PC-3 (cell line): ENCODE data around the gene PDE11A. TPM values are rescaled to one million over a fixed set of nuclear protein-coding genes. Genes with fewer than 3 reads are reported as not detected.

Source experiments
- ATAC-seq: fragments of 200-7000 bp; cut with Tn5 transposase; 2 replicates; pipeline ENCODE4 v1.9.1; 2020; ENCODE audit warnings: mild to moderate bottlenecking, moderate library complexity
- BruUV-seq: library from RNA; stranded (reverse); fragments of 400-500 nt; replicated peaks from 2 replicates; lab custom pipeline; 2021; lab: Mats Ljungman, UMichigan
- CTCF ChIA-PET: fragments of 300-600 bp; sonication (Branson Sonifier 250); formaldehyde crosslinking; loops from one replicate; lab custom pipeline; 2022; ENCODE audit warnings: antibody characterized with exemption; lab: Charles Lee
- POLR2A ChIA-PET: fragments of 300-600 bp; sonication (Branson Sonifier 250); formaldehyde crosslinking; loops from one replicate; lab custom pipeline; 2022; ENCODE audit warnings: antibody characterized with exemption; ENCODE audit not compliant: unreplicated experiment; lab: Charles Lee
- DNase-seq: peaks from one replicate; pipeline ENCODE4 v3.0.0-alpha.2; 2015
- H2AFZ ChIP-seq: fragments of 300-600 bp; sonication (generic); 2 replicates; pipeline ENCODE4 v1.6.0; 2016; ENCODE audit warnings: antibody characterized with exemption, low read length
- H3F3A ChIP-seq: fragments of 300-600 bp; sonication (generic); one replicate; pipeline ENCODE4 v1.6.0; 2017; ENCODE audit warnings: antibody characterized with exemption, low read length, control low read depth, mild to moderate bottlenecking; ENCODE audit not compliant: unreplicated experiment
- H3K27ac ChIP-seq: fragments of 300-600 bp; sonication (generic); 2 replicates; pipeline ENCODE4 v1.5.1; 2016; ENCODE audit warnings: mild to moderate bottlenecking, low read length
- H3K27me3 ChIP-seq: fragments of 300-600 bp; sonication (generic); 2 replicates; pipeline ENCODE4 v1.6.1; 2016; ENCODE audit warnings: low read length, mixed read lengths
- H3K36me3 ChIP-seq: fragments of 300-600 bp; sonication (generic); 2 replicates; pipeline ENCODE4 v1.6.1; 2016; ENCODE audit warnings: low read depth, mixed run types, low read length, mixed read lengths
- H3K4me1 ChIP-seq: fragments of 300-600 bp; sonication (generic); 2 replicates; pipeline ENCODE4 v1.5.1; 2016; ENCODE audit warnings: low read length; ENCODE audit not compliant: insufficient read depth
- H3K4me2 ChIP-seq: fragments of 300-600 bp; sonication (generic); 2 replicates; pipeline ENCODE4 v1.6.0; 2016; ENCODE audit warnings: low read length
- H3K4me3 ChIP-seq: fragments of 300-600 bp; sonication (generic); 2 replicates; pipeline ENCODE4 v1.5.1; 2016; ENCODE audit warnings: mild to moderate bottlenecking, low read length, mixed read lengths
- H3K79me2 ChIP-seq: fragments of 300-600 bp; sonication (generic); 2 replicates; pipeline ENCODE4 v1.6.1; 2017; ENCODE audit warnings: low read length, mixed read lengths
- H3K9ac ChIP-seq: fragments of 300-600 bp; sonication (generic); 2 replicates; pipeline ENCODE4 v1.6.0; 2016; ENCODE audit warnings: mild to moderate bottlenecking, low read length
- H3K9me2 ChIP-seq: fragments of 300-600 bp; sonication (generic); replicated peaks from 2 replicates; pipeline ENCODE4 v1.6.1; 2016; ENCODE audit warnings: mixed run types, low read length, mixed read lengths
- H3K9me3 ChIP-seq: fragments of 300-600 bp; sonication (generic); 2 replicates; pipeline ENCODE4 v1.6.1; 2016; ENCODE audit warnings: low read length, mixed read lengths
- H4K20me1 ChIP-seq: fragments of 300-600 bp; sonication (generic); 2 replicates; pipeline ENCODE4 v1.6.1; 2016; ENCODE audit warnings: low read length, mixed read lengths
- CTCF ChIP-seq: fragments of 300-600 bp; sonication (generic); conservative IDR thresholded peaks from 2 replicates; pipeline ENCODE4 v1.5.1; 2017; ENCODE audit warnings: antibody characterized with exemption, low read depth, mild to moderate bottlenecking, low read length
- EZH2 ChIP-seq: fragments of 300-600 bp; sonication (generic); IDR thresholded peaks from one replicate; pipeline ENCODE4 v1.6.1; 2017; ENCODE audit warnings: antibody characterized with exemption, mild to moderate bottlenecking, low read length; ENCODE audit not compliant: unreplicated experiment
- EZH2phosphoT487 ChIP-seq: fragments of 300-600 bp; sonication (generic); IDR thresholded peaks from 2 replicates; pipeline ENCODE4 v1.6.1; 2018; ENCODE audit warnings: mild to moderate bottlenecking, antibody characterized with exemption, low read length, borderline replicate concordance
- intact Hi-C: fragments of 100-400 bp; cut with micrococcal nuclease; formaldehyde crosslinking; loops from 2 replicates; pipeline ENCODE4 v1.9.0; 2023
- total RNA-seq: library from RNA; depleted of rRNA; stranded (reverse); fragments of >200 nt; gene quantifications from 2 replicates; pipeline ENCODE4 v1.2.3, GENCODE V29; 2014

Gene PDE11A
- total RNA-seq, 1 experiment from 2014 or later, result 0.15 TPM

DNA sequence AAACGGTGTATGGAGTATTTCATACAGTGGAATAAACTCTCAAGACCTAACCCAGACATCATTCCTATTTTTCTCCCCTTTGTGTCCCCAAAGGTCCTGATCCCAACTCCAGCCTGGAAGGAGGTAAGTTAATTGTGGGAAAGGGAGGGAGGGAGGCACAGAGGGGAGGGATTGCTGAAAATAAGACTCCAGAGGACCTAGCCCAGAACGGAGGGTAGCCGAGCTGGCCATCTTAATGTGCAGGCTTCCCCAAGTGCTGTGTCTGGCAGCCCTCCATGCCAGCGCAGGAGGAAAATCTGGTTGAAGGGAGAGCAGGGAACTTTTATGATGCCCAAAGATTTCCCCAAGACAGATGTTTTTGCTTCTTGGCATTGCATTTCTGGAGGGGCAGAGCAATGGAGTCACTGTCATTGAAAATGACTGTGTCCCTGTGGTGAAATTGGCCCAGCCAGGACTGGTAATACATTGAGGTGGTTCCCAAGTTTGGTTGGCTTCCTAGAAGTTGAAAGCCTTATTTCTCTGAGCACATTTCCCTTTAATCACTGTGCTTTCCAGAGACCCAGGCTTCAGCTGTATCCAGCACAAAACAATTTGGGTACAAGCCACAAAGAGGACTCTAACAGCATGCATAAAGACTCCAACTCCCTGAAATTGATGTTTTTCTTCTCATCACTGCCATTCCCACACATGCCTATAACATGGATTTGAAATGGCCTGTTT is 477.3 kb downstream of the PDE11A start:
- Histone ChIP-seq H4K20me1 (no peaks in the 10 kb centered on the region), H3K79me2 (no peaks in the 10 kb centered on the region), H3K27ac (no peak overlapping the region), H3K4me3 (no peak overlapping the region), H3K9me3 (no peaks in the 10 kb centered on the region), H3K27me3 (no peaks in the 10 kb centered on the region; the same call in 1 of the 2 replicates), H3K4me1 (no peaks in the 10 kb centered on the region), H3K9me2 (no peaks in the 10 kb centered on the region), H3K36me3 (no peaks in the 10 kb centered on the region), H3F3A (no peaks in the 10 kb centered on the region), H3K9ac (no peak overlapping the region), H3K4me2 (no peak overlapping the region), H2AFZ (no peak overlapping the region)
- ATAC-seq (no peak), DNase-seq (no peak)
- no TSS peak for BruUV-seq
- CTCF ChIA-PET, result no interaction called here
- intact Hi-C loops, result no loop called here
- POLR2A ChIA-PET, result no interaction called here
- no peak for TF ChIP-seq EZH2phosphoT487
- TF ChIP-seq EZH2, result no peak
- no peak for TF ChIP-seq CTCF

DNA sequence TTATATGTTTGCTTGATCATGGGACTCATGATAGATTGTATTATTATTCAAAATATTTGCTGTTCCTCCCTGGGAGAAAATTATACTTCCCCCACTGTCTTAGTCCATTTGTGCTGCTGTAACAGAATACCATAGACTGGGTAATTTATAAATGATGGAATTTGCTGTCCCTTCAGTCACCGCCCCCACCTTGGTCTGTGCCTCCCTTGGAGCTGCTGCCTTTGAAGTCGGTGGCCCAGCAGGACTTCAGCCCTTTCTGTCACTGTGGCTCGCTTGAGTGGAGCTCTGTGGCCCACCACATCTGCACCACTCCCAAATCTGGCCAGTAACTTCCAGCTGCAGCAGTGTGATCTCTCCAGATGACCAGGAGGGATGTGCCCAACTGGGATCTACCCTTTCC is 479.2 kb downstream of the PDE11A start:
- ATAC-seq, result no peak
- H4K20me1 ChIP-seq, result no peaks in the 10 kb centered on the region
- CTCF ChIA-PET, result no interaction called here

More for the DNA sequence above, 479.2 kb downstream of the PDE11A start:
- H3K4me3 ChIP-seq, result no peak overlapping the region
- H2AFZ ChIP-seq, result no peak overlapping the region
- TF ChIP-seq EZH2phosphoT487 (no peak), EZH2 (no peak), CTCF (no peak)
- H3K9ac ChIP-seq, result no peak overlapping the region
- no peaks in the 10 kb centered on the region for H3F3A ChIP-seq
- no peak for DNase-seq
- no peak overlapping the region for H3K27ac ChIP-seq
- no peaks in the 10 kb centered on the region for H3K4me1 ChIP-seq
- H3K9me2 ChIP-seq, result no peaks in the 10 kb centered on the region
- no peak overlapping the region for H3K4me2 ChIP-seq
- H3K27me3 ChIP-seq, result no peaks in the 10 kb centered on the region; the same call in 1 of the 2 replicates
- no peaks in the 10 kb centered on the region for H3K9me3 ChIP-seq
- no peaks in the 10 kb centered on the region for H3K79me2 ChIP-seq
- H3K36me3 ChIP-seq, result no peaks in the 10 kb centered on the region
- intact Hi-C loops, result no loop called here
- POLR2A ChIA-PET, result no interaction called here
- BruUV-seq, result no TSS peak
